WTC11 (cell line): ENCODE results near the gene TREML4.

ENCODE experiments used
- NR1H2 ChIP-seq: sonication (generic); formaldehyde crosslinking; IDR thresholded peaks from 2 replicates; pipeline ENCODE4 v1.9.0; 2021; ENCODE audit warnings: mild to moderate bottlenecking, moderate library complexity, missing genetic modification reagents
- TF ChIP-seq, protein P1 (sequence below): fragments of 200-600 bp; IDR thresholded peaks from 2 replicates; pipeline ENCODE4 v1.8.0; 2022; ENCODE audit warnings: antibody characterized with exemption

DNA sequence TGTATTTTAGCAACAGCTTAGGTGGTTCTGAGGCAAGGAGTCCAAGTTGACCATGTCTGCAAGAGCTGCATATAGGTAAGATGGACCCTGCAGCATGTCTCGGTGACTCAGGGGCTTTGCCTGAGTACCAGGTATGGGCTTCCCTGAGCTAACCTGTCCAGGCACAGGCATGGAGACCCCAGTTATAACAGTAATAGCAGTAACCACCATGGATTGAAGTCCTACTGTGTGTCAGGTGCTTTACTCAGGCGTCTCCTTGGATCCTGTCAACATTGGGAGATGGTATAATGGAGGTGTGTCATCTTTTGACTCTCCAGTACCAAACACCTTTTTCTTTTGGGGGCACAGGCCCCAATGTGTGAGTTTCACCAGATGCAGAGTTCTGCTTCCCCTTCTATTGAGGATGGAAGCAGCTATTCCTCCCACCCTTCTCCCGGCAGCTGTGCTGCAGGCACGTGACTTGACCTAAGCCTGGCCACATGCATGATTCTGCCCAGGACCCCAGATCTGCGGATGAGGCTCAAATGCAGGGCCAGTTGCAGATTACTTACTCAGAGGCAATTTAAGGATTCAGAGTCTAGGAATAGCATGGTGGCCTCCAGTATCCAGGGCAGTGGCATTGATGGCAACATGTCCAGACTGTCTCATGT is 44.6 kb downstream of the TREML4 start:
- TF ChIP-seq NR1H2 = no peak
- TF ChIP-seq, protein P1, sequence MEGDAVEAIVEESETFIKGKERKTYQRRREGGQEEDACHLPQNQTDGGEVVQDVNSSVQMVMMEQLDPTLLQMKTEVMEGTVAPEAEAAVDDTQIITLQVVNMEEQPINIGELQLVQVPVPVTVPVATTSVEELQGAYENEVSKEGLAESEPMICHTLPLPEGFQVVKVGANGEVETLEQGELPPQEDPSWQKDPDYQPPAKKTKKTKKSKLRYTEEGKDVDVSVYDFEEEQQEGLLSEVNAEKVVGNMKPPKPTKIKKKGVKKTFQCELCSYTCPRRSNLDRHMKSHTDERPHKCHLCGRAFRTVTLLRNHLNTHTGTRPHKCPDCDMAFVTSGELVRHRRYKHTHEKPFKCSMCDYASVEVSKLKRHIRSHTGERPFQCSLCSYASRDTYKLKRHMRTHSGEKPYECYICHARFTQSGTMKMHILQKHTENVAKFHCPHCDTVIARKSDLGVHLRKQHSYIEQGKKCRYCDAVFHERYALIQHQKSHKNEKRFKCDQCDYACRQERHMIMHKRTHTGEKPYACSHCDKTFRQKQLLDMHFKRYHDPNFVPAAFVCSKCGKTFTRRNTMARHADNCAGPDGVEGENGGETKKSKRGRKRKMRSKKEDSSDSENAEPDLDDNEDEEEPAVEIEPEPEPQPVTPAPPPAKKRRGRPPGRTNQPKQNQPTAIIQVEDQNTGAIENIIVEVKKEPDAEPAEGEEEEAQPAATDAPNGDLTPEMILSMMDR = no peak
